ENCODE results near the gene NT5C. TPM values are rescaled to one million over a fixed set of nuclear protein-coding genes. Genes with fewer than 3 reads are reported as not detected.
A peak's percentile ranks its signal among the peaks of the same experiment; 100 is the strongest.

The NT5C gene
- total RNA-seq, 4 donors from 2014 or later = 58.6 to 86.7 (median 69.6) TPM

DNA sequence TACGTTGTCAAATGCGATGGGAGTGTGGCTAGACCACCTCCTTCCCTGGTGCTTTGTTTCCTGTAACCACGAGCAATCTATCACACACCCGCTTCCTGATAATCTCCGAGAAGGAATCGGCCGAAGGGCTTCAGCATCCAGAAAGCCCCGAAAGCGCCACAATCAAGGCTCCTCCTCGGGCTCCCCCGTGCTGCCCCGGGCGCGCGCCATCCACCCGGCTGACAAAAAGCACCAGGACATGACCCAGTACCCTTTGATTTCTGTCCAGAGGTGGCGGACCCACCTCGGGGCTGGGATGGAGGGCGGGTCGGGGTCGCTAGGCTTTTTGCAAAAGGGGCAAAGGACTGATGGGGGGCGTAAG lies 22.5 kb downstream of the NT5C start:
- 16% methylated on average over 22 of the region's 22 CpGs for whole genome bisulfite sequencing
- DNase-seq (ENCODE audit: low spot score in 2 of 2) = no peak
- Histone ChIP-seq H3K9me3 (no peaks in the 10 kb centered on the region), H3K36me3 (peaks cover 6% of the 10 kb centered on the region), H3K4me3 (peak overlapping the region; percentile 87), H3K27ac (no peak overlapping the region), H3K4me1 (peaks cover 21% of the 10 kb centered on the region), H3K27me3 (no peaks in the 10 kb centered on the region)
- TF ChIP-seq POLR2AphosphoS5 (IDR thresholded peaks at IDR 0.05) (no peak), POLR2A (IDR thresholded peaks at IDR 0.05) (no peak), CTCF (IDR thresholded peaks at IDR 0.05) (no peak), EP300 (IDR thresholded peaks at IDR 0.05) (no peak)

GRCh38 chr17:75108193-75108592 lies 23.3 kb downstream of the NT5C start:
- no peak for TF ChIP-seq EP300 (IDR thresholded peaks at IDR 0.05)
- no peak for TF ChIP-seq POLR2AphosphoS5 (IDR thresholded peaks at IDR 0.05)
- no peak for TF ChIP-seq POLR2A (IDR thresholded peaks at IDR 0.05)
- no peak for TF ChIP-seq CTCF (IDR thresholded peaks at IDR 0.05)
- Histone ChIP-seq H3K27ac (no peak overlapping the region), H3K9me3 (no peaks in the 10 kb centered on the region), H3K4me1 (peaks cover 15% of the 10 kb centered on the region), H3K27me3 (no peaks in the 10 kb centered on the region), H3K36me3 (peaks cover 6% of the 10 kb centered on the region), H3K4me3 (no peak overlapping the region)
- no peak for DNase-seq (ENCODE audit: low spot score in 2 of 2)
- 90% methylated on average over 2 of the region's 2 CpGs for WGBS

DNA sequence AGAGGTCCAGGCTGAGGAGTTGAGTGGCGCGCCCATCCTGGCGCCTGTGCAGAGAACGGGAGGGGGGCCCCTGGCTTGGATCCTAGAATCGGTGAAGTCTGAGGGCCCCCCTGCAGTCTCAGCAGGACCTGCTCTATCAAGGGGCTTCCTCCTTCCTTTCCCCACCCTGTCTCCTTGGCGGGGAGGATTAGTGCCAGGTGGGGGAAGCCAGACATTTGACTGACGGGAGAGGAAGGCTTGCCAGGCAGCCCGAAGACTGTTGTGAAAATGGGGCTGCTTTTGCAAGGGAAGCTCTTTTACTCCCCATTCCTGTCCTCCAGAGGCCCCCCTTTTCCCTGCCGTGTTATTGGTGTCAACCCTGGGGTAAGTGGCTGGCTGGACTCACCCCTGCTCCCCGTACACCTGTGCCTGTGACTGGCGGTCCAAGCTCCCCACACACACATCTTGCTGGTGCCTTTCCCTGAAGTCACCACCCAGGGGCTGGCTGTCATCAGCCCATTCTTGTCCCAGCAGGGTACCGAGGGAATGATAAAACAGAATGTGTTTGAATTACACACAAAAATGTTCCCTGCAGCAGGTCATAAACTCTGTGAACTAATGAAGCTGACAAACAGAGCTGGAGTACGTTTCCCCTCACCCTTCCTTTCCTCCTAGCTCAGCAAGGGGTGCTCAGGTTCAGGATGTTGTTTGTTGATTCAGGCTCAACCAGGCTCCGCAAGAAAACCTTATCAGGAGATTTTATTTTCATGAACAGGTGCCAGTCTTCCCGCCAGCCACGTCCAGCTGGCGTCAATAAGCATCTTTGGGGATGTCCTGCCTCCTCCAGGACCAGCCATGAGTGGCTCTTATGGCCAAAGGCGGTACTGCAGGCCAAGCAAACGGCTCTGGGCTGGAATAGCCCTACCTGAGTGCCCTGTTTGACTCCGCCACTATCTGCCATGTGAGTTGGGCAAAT lies 26.1 kb downstream of the NT5C start:
- H3K27ac ChIP-seq = no peak overlapping the region
- TF ChIP-seq CTCF (IDR thresholded peaks at IDR 0.05) = peak; percentile 36 to 82
- no peak for TF ChIP-seq POLR2AphosphoS5 (IDR thresholded peaks at IDR 0.05)
- peaks cover 15% of the 10 kb centered on the region for H3K4me1 ChIP-seq
- H3K36me3 ChIP-seq = peaks cover 10% of the 10 kb centered on the region
- no peaks in the 10 kb centered on the region for H3K27me3 ChIP-seq
- no peak for DNase-seq (ENCODE audit: low spot score in 2 of 2)
- 75% methylated on average over 20 of the region's 20 CpGs for WGBS
- no peak overlapping the region for H3K4me3 ChIP-seq
- H3K9me3 ChIP-seq = no peaks in the 10 kb centered on the region

DNA sequence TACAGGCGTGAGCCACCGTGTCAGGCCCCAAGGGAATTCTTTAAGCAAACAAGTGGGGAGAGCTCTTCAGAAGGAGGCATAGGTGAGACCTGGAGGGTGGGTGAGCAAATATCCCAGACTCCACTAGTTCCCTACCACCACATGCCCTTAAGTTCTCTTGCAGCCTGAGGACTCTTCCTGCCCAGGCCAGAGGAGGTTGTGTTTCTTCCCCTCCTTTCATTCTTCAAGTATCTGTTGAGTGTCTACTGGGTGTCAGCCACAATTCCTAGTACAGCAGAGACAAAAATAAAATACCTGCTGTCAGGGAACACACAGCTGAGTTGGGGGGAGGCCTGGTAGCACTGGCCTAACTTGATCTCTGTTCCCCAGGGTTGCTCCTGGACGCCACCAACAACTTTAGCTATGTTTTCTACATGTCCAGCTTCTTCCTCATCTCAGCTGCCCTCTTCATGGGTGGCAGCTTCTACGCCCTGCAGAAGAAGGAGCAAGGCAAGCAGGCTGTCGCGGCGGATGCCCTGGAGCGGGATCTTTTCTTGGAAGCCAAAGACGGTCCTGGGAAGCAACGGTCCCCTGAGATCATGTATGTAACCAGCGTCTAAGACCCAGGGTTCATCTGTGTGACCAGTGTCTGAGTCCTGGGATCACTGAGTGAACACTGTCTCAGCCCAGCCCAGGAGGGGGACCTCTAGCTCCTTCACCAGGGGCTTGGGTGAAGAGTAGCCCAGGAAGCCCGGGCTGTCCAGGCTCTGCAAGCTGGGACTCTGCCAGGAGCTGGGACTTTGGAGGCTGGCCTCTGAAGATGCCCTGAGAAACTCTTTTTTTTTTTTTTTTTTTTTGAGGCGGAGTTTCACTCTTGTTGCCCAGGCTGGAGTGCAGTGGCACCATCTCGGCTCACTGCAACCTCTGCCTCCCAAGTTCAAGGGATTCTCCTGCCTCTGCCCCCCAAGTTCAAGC lies 27.7 kb downstream of the NT5C start:
- TF ChIP-seq CTCF (IDR thresholded peaks at IDR 0.05) (no peak), EP300 (IDR thresholded peaks at IDR 0.05) (no peak), POLR2A (IDR thresholded peaks at IDR 0.05) (no peak), POLR2AphosphoS5 (IDR thresholded peaks at IDR 0.05) (no peak)
- Histone ChIP-seq H3K4me3 (no peak overlapping the region), H3K27ac (no peak overlapping the region), H3K36me3 (peaks cover 25% of the 10 kb centered on the region), H3K9me3 (no peaks in the 10 kb centered on the region), H3K27me3 (no peaks in the 10 kb centered on the region), H3K4me1 (peaks cover 5% of the 10 kb centered on the region)
- 85% methylated on average over 13 of the region's 14 CpGs for WGBS
- DNase-seq (ENCODE audit: low spot score in 2 of 2) = no peak

DNA sequence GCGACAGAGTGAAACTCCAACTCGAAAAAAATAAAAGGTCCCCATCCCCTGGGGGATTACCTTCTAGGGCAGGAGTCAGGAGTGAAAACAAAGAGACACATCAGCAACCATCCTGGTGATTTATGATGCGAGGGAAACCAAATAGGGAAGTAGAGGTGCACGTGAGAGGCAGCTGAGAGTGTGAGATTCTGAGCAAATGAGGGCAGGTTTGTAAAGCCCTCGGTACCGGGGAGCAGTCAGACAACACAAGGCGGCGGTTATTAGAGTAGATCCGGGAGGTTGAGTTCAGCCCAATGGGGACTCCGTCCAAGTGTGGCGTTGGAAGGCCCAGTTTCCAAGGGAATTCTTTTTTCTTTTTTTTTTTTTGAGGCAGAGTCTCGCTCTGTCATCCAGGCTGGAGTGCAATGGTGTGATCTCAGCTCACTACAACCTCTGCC lies 29.1 kb downstream of the NT5C start:
- TF ChIP-seq POLR2A (IDR thresholded peaks at IDR 0.05) = no peak
- no peak for TF ChIP-seq CTCF (IDR thresholded peaks at IDR 0.05)
- Histone ChIP-seq H3K4me3 (no peak overlapping the region), H3K9me3 (no peaks in the 10 kb centered on the region), H3K36me3 (peaks cover 28% of the 10 kb centered on the region), H3K27ac (no peak overlapping the region), H3K27me3 (no peaks in the 10 kb centered on the region), H3K4me1 (peaks cover 3% of the 10 kb centered on the region)
- no peak for DNase-seq (ENCODE audit: low spot score in 2 of 2)
- WGBS = 56% methylated on average over 12 of the region's 12 CpGs
